Mucosa of rectum (tissue), 2 donors: ENCODE measurements around the gene KMT2B.

Experiments used
- H3K27ac ChIP-seq, 2 donors: one replicate each; pipeline ENCODE4 v1.7.0; 2013; ENCODE audit warnings: inconsistent platforms in 2 of 2, low read depth in 2 of 2, low read length in 2 of 2
- H3K27me3 ChIP-seq, 2 donors: one replicate each; pipeline ENCODE4 v1.7.0; 2013; ENCODE audit warnings: low read length in 2 of 2; ENCODE audit not compliant: control insufficient read depth in 2 of 2, insufficient read depth in 2 of 2
- H3K36me3 ChIP-seq, 2 donors: one replicate each; pipeline ENCODE4 v1.7.0; 2013; ENCODE audit warnings: low read length in 2 of 2; ENCODE audit not compliant: control insufficient read depth in 2 of 2, insufficient read depth in 2 of 2
- H3K4me1 ChIP-seq, 2 donors: one replicate each; pipeline ENCODE4 v1.7.0; 2013; ENCODE audit warnings: low read length in 2 of 2, mild to moderate bottlenecking in 1 of 2; ENCODE audit not compliant: control insufficient read depth in 2 of 2, insufficient read depth in 2 of 2
- H3K4me3 ChIP-seq, 2 donors: one replicate each; pipeline ENCODE4 v1.7.0; 2013; ENCODE audit warnings: low read length in 2 of 2
- H3K9ac ChIP-seq, 2 donors: one replicate each; pipeline ENCODE4 v1.7.0; 2013; ENCODE audit warnings: low read length in 2 of 2, low read depth in 1 of 2, mild to moderate bottlenecking in 1 of 2
- H3K9me3 ChIP-seq, 2 donors: one replicate each; pipeline ENCODE4 v1.7.0; 2013; ENCODE audit warnings: low read length in 2 of 2; ENCODE audit not compliant: control insufficient read depth in 2 of 2
- donor health status: healthy.
- donor health status: Normal muscosa, but diverticular disease.

The KMT2B gene

GRCh38 chr19:35742121-35742724 is 24.4 kb downstream of the KMT2B start, which contains the start of gene IGFLR1:
IGFLR1 (minus strand) TSS chr19:35742452; CDS start chr19:35741180, 1,272 bp downstream.
- H3K36me3 ChIP-seq: peaks cover 15 to 21% of the 10 kb centered on the region in 2 donors
- H3K4me1 ChIP-seq: peaks cover 23 to 35% of the 10 kb centered on the region in 2 donors
- H3K27me3 ChIP-seq: no peaks in the 10 kb centered on the region
- H3K27ac ChIP-seq: peak within 1 kb of the TSS; percentile 73 to 85
- no peaks in the 10 kb centered on the region for H3K9me3 ChIP-seq
- H3K9ac ChIP-seq: peak within 1 kb of the TSS; percentile 53 to 74
- H3K4me3 ChIP-seq: peak within 1 kb of the TSS; percentile 76 to 85

DNA sequence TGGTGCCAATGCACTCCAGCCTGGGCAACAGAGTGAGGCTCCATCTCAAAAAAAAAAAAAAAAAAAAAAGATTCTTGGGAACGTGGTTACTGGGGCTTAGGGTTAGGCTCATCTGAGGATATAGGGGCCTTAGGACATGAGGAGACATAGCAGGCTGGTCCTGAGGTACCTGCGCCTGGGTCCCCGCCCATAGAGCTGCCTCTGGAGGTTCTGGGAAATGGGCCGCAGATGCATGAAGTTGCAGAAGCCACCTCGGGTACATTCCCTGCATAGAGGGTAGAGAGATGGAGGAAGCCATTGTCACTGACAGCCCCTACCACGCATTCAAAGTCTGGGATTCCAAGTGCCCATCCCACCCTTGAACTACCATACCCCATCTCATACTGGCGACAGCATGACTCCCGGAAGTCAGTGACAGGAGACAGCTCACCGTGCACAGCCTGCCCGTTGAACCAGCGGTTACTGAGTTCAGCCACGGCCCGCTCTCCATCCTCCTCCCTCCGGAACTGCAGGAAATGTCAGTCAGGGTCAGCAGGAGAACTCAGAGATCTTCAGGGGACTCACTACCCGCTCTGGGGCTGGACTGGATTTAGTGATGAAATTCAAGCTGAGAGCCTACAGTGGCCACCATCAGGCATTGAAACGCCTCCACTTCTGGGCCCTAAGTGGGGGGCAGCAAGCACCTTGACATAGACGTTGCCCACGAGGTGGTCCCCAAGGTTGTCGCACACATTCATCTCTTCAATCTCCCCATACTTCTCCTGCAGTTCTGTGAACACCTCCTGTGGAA is 26.0 kb downstream of the KMT2B start:
- H3K4me3 ChIP-seq: peak overlapping the region; percentile 75 to 96
- peaks cover 4 to 7% of the 10 kb centered on the region in 2 donors for H3K36me3 ChIP-seq
- peaks cover 26 to 35% of the 10 kb centered on the region in 2 donors for H3K4me1 ChIP-seq
- no peaks in the 10 kb centered on the region for H3K27me3 ChIP-seq
- no peak overlapping the region for H3K9ac ChIP-seq
- H3K9me3 ChIP-seq: no peaks in the 10 kb centered on the region
- H3K27ac ChIP-seq: peak overlapping the region in 1 of 2 donors; percentile 99

GRCh38 chr19:35744430-35745327 is 26.9 kb downstream of the KMT2B start:
- Histone ChIP-seq H3K4me3 (peak overlapping the region; percentile 75 to 96), H3K27ac (peak overlapping the region; percentile 99 to 100), H3K9me3 (no peaks in the 10 kb centered on the region), H3K4me1 (peaks cover 30 to 37% of the 10 kb centered on the region in 2 donors), H3K9ac (peak overlapping the region; percentile 70 to 80), H3K36me3 (peaks cover 3 to 4% of the 10 kb centered on the region in 2 donors), H3K27me3 (no peaks in the 10 kb centered on the region)

GRCh38 chr19:35745328-35746086 is 27.7 kb downstream of the KMT2B start, which contains the start of the genes PSENEN and U2AF1L4:
PSENEN (plus strand) TSS chr19:35745651; CDS start chr19:35745931, 280 bp downstream.
U2AF1L4 (minus strand) TSS chr19:35745418; CDS start chr19:35745391, 27 bp downstream.
- Histone ChIP-seq H3K9ac (peak within 1 kb of the TSS; percentile 80 to 94), H3K27ac (peak within 1 kb of the TSS; percentile 99 to 100), H3K4me3 (peak within 1 kb of the TSS; percentile 90 to 96), H3K9me3 (no peaks in the 10 kb centered on the region), H3K4me1 (peaks cover 27 to 30% of the 10 kb centered on the region in 2 donors), H3K27me3 (no peaks in the 10 kb centered on the region), H3K36me3 (peaks cover 3 to 4% of the 10 kb centered on the region in 2 donors)

DNA sequence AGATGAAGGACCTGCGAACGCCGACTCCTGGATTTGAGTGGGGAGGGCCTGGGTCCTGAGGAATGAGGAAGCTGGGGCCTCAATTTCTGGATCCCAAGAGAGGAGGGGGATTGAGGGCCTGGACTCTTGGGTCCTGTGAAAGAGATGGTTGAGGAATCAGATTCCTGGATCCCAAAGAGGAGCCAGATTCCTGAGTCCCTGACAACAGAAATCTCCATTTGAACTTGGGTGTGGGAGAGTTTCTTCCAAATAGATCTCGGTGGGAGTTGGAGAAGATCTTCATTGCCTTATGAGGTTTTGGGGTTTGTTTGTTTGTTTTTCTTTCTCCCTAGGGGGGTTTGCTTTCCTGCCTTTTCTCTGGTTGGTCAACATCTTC is 28.3 kb downstream of the KMT2B start:
- Histone ChIP-seq H3K9ac (peak overlapping the region; percentile 76 to 94), H3K36me3 (peaks cover 3 to 4% of the 10 kb centered on the region in 2 donors), H3K9me3 (no peaks in the 10 kb centered on the region), H3K4me3 (peak overlapping the region; percentile 90 to 96), H3K27ac (peak overlapping the region; percentile 99 to 100), H3K27me3 (no peaks in the 10 kb centered on the region), H3K4me1 (peaks cover 25 to 28% of the 10 kb centered on the region in 2 donors)

DNA sequence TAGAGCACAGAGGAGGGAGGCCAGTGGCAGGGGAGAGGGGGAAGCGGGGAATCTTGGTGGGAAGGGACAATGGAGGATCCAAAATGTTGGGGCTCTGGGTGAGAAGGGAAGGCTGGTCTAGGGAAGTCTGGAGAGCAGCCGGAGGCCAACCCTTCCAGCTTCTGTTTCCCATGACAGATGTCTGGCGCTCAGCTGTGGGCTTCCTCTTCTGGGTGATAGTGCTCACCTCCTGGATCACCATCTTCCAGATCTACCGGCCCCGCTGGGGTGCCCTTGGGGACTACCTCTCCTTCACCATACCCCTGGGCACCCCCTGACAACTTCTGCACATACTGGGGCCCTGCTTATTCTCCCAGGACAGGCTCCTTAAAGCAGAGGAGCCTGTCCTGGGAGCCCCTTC is 28.7 kb downstream of the KMT2B start:
- H3K36me3 ChIP-seq: peaks cover 3 to 4% of the 10 kb centered on the region in 2 donors
- peaks cover 24 to 27% of the 10 kb centered on the region in 2 donors for H3K4me1 ChIP-seq
- no peaks in the 10 kb centered on the region for H3K9me3 ChIP-seq
- H3K27me3 ChIP-seq: no peaks in the 10 kb centered on the region
- H3K9ac ChIP-seq: no peak overlapping the region
- peak overlapping the region; percentile 1 to 96 for H3K4me3 ChIP-seq
- no peak overlapping the region for H3K27ac ChIP-seq

DNA sequence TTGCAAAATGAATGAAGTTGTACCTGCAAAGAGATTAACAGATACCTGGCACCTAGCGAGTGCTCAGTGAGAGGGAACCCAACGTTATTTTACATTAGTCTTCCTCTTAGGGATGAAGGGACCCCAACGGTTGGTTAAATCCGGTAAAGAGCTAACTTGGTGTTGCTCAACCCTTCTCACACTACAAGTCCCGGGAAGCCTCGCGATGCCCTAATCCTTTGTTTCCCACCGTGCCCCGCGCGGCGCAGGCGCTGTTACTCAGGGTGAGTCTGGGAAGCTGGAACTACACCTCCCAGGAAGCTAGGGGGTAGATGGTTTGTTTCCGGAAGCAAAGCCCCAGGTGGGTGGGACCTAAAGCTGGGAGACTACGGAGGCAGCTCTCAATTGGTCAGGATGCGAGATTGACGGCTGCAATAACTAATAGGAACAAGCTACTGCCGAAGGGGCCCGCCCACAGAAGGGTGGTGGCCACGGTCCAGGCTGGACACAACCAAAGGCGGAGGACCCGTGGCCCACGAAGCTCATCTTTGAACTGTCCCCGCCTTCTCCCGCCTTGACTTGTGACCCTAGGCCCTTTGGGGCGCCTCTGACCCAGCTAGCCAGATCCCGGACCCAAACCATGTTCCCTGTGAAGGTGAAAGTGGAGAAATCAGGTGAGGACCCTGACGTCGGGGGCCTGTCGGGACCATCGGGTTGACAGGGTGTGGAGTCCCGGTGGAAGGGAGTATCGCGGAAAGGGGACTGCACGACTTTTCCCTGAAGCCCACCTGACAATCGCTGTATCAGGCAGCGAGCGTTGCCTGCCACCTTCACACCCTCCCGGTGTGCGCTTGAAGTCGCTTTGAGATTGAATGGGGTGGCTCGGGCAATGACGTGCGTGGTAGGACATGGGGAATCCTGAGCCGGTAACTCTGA is 30.6 kb downstream of the KMT2B start, which contains the start of gene LIN37:
TSS of gene LIN37 (plus strand) at position 471 of the 915 bp plus-strand sequence. CDS start at position 620, 149 bp downstream.
- peak within 1 kb of the TSS; percentile 97 to 99 for H3K4me3 ChIP-seq
- peaks cover 10 to 13% of the 10 kb centered on the region in 2 donors for H3K36me3 ChIP-seq
- H3K9me3 ChIP-seq: no peaks in the 10 kb centered on the region
- H3K9ac ChIP-seq: peak within 1 kb of the TSS; percentile 95 to 99
- H3K4me1 ChIP-seq: peaks cover 22 to 23% of the 10 kb centered on the region in 2 donors
- H3K27me3 ChIP-seq: no peaks in the 10 kb centered on the region
- peak within 1 kb of the TSS; percentile 74 to 75 for H3K27ac ChIP-seq

DNA sequence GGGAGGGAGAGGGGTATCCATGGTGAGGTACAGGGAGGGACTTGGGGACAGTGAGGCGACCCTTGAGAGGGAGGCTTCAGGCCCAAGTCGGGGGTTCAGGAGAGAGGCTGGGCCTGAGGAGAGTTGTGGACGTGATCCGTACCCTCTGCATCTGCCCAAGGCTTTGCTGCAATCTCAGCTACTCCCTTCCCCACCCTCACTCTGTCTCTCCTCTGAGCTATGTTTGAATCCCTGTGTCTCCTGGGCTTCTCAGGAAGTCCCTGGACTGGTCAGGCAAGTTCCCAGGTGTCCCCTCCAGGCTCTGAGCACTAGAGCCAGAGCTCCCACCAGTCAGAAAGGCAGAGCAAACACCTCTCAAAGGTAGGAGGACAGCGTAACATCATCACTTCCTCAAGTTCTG is 32.4 kb downstream of the KMT2B start:
- no peak overlapping the region for H3K9ac ChIP-seq

More for the DNA sequence above, 32.4 kb downstream of the KMT2B start:
- peaks cover 15 to 18% of the 10 kb centered on the region in 2 donors for H3K36me3 ChIP-seq
- no peaks in the 10 kb centered on the region for H3K27me3 ChIP-seq
- H3K9me3 ChIP-seq: no peaks in the 10 kb centered on the region
- peaks cover 16% of the 10 kb centered on the region in 2 donors for H3K4me1 ChIP-seq
- no peak overlapping the region for H3K4me3 ChIP-seq
- H3K27ac ChIP-seq: no peak overlapping the region
